ENCODE data around the gene NCAM1. TPM values are rescaled to one million over a fixed set of nuclear protein-coding genes. Genes with fewer than 3 reads are reported as not detected.

NCAM1 gene
- total RNA-seq, 4 donors from 2014 or later, result 7.2 to 18.6 (median 14.4) TPM

DNA sequence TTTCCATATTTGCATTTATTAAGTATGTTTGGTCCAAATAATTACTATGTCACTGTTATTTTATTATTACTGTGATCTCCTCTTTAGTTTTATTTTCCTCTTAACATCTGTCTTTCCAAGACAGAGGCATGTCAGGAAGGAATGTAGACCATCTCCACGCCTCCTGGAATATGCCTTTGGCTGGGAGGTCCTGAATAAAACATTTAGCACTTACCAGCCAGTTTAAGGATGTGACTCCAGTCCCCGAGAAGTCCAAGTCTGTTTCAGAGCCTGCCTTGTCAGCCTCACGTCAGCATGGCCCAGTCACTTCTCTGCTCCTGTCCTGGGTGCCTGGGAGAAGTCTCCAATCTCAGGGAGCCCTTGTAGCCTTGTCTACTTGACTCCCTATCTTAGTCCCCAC, 74.5 kb downstream of the NCAM1 start:
- intact Hi-C loops (cut with DNase I; ENCODE audit: low total_unique reads), result no loop called here
- in situ Hi-C loops (cut with MboI; ENCODE audit: low pct_ligation_motif_present in 1 of 4, low pct_unique_long_range_greater_than_20kb in 1 of 4, low sequenced_read_pairs in 3 of 4), result no loop called here
- Histone ChIP-seq H3K4me1 (no peaks in the 10 kb centered on the region), H3K9me3 (no peaks in the 10 kb centered on the region), H3K27ac (no peak overlapping the region), H3K4me3 (no peak overlapping the region), H3K27me3 (no peaks in the 10 kb centered on the region), H3K36me3 (no peaks in the 10 kb centered on the region)
- 50 to 71% methylated on average over 1 to 3 of the region's 3 CpGs for WGBS, 2 donors (ENCODE audit: low coverage in 1 of 2)
- DNase-seq, result no peak
- TF ChIP-seq POLR2A (IDR thresholded peaks at IDR 0.05), result no peak
- no peak for TF ChIP-seq EP300 (IDR thresholded peaks at IDR 0.05; ENCODE audit: low read depth)
- TF ChIP-seq, protein P1, sequence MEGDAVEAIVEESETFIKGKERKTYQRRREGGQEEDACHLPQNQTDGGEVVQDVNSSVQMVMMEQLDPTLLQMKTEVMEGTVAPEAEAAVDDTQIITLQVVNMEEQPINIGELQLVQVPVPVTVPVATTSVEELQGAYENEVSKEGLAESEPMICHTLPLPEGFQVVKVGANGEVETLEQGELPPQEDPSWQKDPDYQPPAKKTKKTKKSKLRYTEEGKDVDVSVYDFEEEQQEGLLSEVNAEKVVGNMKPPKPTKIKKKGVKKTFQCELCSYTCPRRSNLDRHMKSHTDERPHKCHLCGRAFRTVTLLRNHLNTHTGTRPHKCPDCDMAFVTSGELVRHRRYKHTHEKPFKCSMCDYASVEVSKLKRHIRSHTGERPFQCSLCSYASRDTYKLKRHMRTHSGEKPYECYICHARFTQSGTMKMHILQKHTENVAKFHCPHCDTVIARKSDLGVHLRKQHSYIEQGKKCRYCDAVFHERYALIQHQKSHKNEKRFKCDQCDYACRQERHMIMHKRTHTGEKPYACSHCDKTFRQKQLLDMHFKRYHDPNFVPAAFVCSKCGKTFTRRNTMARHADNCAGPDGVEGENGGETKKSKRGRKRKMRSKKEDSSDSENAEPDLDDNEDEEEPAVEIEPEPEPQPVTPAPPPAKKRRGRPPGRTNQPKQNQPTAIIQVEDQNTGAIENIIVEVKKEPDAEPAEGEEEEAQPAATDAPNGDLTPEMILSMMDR (IDR thresholded peaks at IDR 0.05), result no peak
- no peak for TF ChIP-seq POLR2AphosphoS5 (IDR thresholded peaks at IDR 0.05)

DNA sequence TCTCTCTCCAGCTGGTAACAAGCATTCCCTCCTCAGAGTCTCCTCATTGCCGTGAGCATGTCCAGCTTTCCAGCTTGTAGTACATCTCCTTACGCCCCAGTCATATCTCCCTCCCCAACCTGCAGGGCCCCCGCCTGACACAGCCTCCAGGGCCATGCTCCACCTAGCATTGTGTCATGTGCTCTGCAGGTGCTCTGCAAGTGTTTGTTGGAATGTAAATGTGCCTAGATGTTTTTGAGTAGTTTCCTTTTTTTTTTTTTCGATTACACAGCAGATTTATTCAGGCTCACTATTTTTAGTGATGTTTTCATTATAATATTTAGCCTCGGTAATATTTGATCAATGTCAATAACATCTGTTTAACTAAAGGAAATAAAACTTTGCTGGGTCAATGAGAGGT, 82.5 kb downstream of the NCAM1 start:
- no peak for TF ChIP-seq POLR2A (IDR thresholded peaks at IDR 0.05)
- TF ChIP-seq, protein P1 (IDR thresholded peaks at IDR 0.05), result no peak
- TF ChIP-seq EP300 (IDR thresholded peaks at IDR 0.05; ENCODE audit: low read depth), result no peak
- TF ChIP-seq POLR2AphosphoS5 (IDR thresholded peaks at IDR 0.05), result no peak
- DNase-seq, result no peak
- 31 to 64% methylated on average over 2 to 5 of the region's 5 CpGs for WGBS, 2 donors (ENCODE audit: low coverage in 1 of 2)

DNA sequence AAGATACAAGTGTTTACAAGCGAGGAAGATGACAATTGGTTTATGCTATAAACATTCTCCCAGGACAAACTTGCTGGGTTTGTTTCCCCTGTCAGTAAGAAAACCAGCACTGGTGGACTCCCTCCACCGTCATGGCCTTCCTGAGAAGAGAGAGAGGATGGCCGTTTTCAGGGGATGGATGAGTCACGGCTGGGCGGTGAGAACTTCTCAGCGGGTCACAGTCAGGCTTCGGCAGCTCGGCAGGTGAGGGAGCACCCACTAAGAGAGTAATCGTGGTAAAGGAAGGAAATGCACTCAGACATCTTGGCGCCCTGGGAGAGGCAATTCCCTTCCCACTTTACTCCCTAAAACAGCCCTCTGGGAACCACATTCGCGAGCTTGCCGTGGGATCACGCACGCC, 83.9 kb downstream of the NCAM1 start:
- DNase-seq, result no peak
- WGBS, 2 donors (ENCODE audit: low coverage in 1 of 2), result 85 to 87% methylated on average over 5 to 15 of the region's 15 CpGs
- in situ Hi-C loops (cut with MboI; ENCODE audit: low pct_ligation_motif_present in 1 of 4, low pct_unique_long_range_greater_than_20kb in 1 of 4, low sequenced_read_pairs in 3 of 4) (no loop called here), intact Hi-C loops (cut with DNase I; ENCODE audit: low total_unique reads) (no loop called here)
- TF ChIP-seq EP300 (IDR thresholded peaks at IDR 0.05; ENCODE audit: low read depth), result no peak
- TF ChIP-seq, protein P1 (IDR thresholded peaks at IDR 0.05), result no peak
- no peak for TF ChIP-seq POLR2AphosphoS5 (IDR thresholded peaks at IDR 0.05)
- TF ChIP-seq POLR2A (IDR thresholded peaks at IDR 0.05), result no peak
- H3K27me3 ChIP-seq, result no peaks in the 10 kb centered on the region
- H3K9me3 ChIP-seq, result no peaks in the 10 kb centered on the region
- no peak overlapping the region for H3K4me3 ChIP-seq
- H3K4me1 ChIP-seq, result no peaks in the 10 kb centered on the region
- H3K27ac ChIP-seq, result no peak overlapping the region
- no peaks in the 10 kb centered on the region for H3K36me3 ChIP-seq

More for the DNA sequence above, 82.5 kb downstream of the NCAM1 start:
- no peaks in the 10 kb centered on the region for H3K27me3 ChIP-seq
- no peaks in the 10 kb centered on the region for H3K36me3 ChIP-seq
- H3K27ac ChIP-seq, result no peak overlapping the region
- intact Hi-C loops (cut with DNase I; ENCODE audit: low total_unique reads) (no loop called here), in situ Hi-C loops (cut with MboI; ENCODE audit: low pct_ligation_motif_present in 1 of 4, low pct_unique_long_range_greater_than_20kb in 1 of 4, low sequenced_read_pairs in 3 of 4) (no loop called here)
- no peaks in the 10 kb centered on the region for H3K9me3 ChIP-seq
- no peak overlapping the region for H3K4me3 ChIP-seq
- no peaks in the 10 kb centered on the region for H3K4me1 ChIP-seq

DNA sequence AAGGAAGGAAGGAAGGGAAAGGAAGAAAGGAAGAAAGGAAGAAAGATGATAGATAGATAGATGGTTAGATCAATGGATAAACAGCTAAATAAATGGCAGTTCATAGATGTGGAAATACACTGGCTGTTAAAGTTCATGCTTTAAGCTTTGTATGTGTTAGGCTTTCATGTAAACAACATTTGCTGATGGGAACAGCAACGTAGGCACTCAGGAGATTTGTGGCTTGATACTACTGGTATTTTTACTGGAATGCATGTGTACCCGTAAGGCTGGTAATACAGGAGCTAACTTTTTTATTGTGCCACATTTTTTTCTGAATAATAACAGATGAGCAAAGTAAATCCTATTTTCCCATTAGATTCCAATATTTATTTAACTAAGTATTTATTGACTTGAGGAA, 85.6 kb downstream of the NCAM1 start:
- intact Hi-C loops (cut with DNase I; ENCODE audit: low total_unique reads), result no loop called here
- in situ Hi-C loops (cut with MboI; ENCODE audit: low pct_ligation_motif_present in 1 of 4, low pct_unique_long_range_greater_than_20kb in 1 of 4, low sequenced_read_pairs in 3 of 4), result no loop called here

More for the DNA sequence above, 85.6 kb downstream of the NCAM1 start:
- H3K4me3 ChIP-seq, result no peak overlapping the region
- no peaks in the 10 kb centered on the region for H3K9me3 ChIP-seq
- no peaks in the 10 kb centered on the region for H3K36me3 ChIP-seq
- TF ChIP-seq EP300 (IDR thresholded peaks at IDR 0.05; ENCODE audit: low read depth), result no peak
- no peak for TF ChIP-seq POLR2AphosphoS5 (IDR thresholded peaks at IDR 0.05)
- TF ChIP-seq, protein P1 (IDR thresholded peaks at IDR 0.05), result no peak
- no peak for TF ChIP-seq POLR2A (IDR thresholded peaks at IDR 0.05)
- DNase-seq, result no peak
- WGBS, 2 donors (ENCODE audit: low coverage in 1 of 2), result 50 to 56% methylated on average over 2 of the region's 2 CpGs
- H3K27me3 ChIP-seq, result no peaks in the 10 kb centered on the region
- no peaks in the 10 kb centered on the region for H3K4me1 ChIP-seq
- H3K27ac ChIP-seq, result no peak overlapping the region

Measured in transverse colon (tissue), 4 donors.